Caco-2 (cell line): ENCODE measurements around the gene FA2H. TPM values are rescaled to one million over a fixed set of nuclear protein-coding genes. Genes with fewer than 3 reads are reported as not detected.

ENCODE experiments used
- BruUV-seq: library from RNA; stranded (reverse); fragments of 400-500 nt; replicated peaks from 2 replicates; lab custom pipeline; 2021; lab: Mats Ljungman, UMichigan
- CTCF ChIA-PET: fragments of 300-600 bp; sonication (Branson Sonifier 250); formaldehyde crosslinking; loops from one replicate; lab custom pipeline; 2022; ENCODE audit warnings: antibody characterized with exemption; lab: Charles Lee
- POLR2A ChIA-PET: fragments of 300-600 bp; sonication (Branson Sonifier 250); formaldehyde crosslinking; loops from one replicate; lab custom pipeline; 2022; ENCODE audit warnings: antibody characterized with exemption; lab: Charles Lee
- DNase-seq, 2 experiments: peaks; one replicate each; pipeline versions ENCODE4 v3.0.0 to v3.0.0-alpha.2; 2020 to 2022
- H3K27me3 ChIP-seq: replicated peaks from 2 replicates; pipeline ENCODE4 v1.6.0; 2011; ENCODE audit warnings: low read length; ENCODE audit not compliant: control insufficient read depth, insufficient read depth
- H3K36me3 ChIP-seq: 2 replicates; pipeline ENCODE4 v1.5.1; 2011; ENCODE audit warnings: low read length; ENCODE audit not compliant: control insufficient read depth, insufficient read depth
- H3K4me1 ChIP-seq: fragments of 250-450 bp; sonication (Bioruptor Pico); 2 replicates; pipeline ENCODE4 v1.5.1; 2020; ENCODE audit warnings: mild to moderate bottlenecking
- H3K4me3 ChIP-seq: 2 replicates; pipeline ENCODE4 v1.5.1; 2011; ENCODE audit warnings: low read depth, mild to moderate bottlenecking, control low read depth, low read length
- H3K9me3 ChIP-seq: fragments of 250-450 bp; sonication (Bioruptor Pico); 2 replicates; pipeline ENCODE4 v1.5.1; 2020; ENCODE audit warnings: mild to moderate bottlenecking, moderate library complexity
- H3K27ac Mint-ChIP-seq: one replicate; pipeline ENCODE4 v1.8.0; 2022; ENCODE audit warnings: mixed read lengths; ENCODE audit not compliant: unreplicated experiment
- H3K27me3 Mint-ChIP-seq: one replicate; pipeline ENCODE4 v1.8.0; 2022; ENCODE audit warnings: mixed read lengths; ENCODE audit not compliant: insufficient read depth, unreplicated experiment
- H3K36me3 Mint-ChIP-seq: one replicate; pipeline ENCODE4 v1.8.0; 2022; ENCODE audit warnings: mild to moderate bottlenecking, mixed read lengths; ENCODE audit not compliant: insufficient read depth, unreplicated experiment
- H3K4me1 Mint-ChIP-seq: one replicate; pipeline ENCODE4 v1.8.0; 2022; ENCODE audit warnings: low read depth, mixed read lengths; ENCODE audit not compliant: unreplicated experiment
- H3K4me3 Mint-ChIP-seq: one replicate; pipeline ENCODE4 v1.8.0; 2022; ENCODE audit warnings: mild to moderate bottlenecking, moderate library complexity, mixed read lengths; ENCODE audit not compliant: unreplicated experiment
- H3K9me3 Mint-ChIP-seq: one replicate; pipeline ENCODE4 v1.8.0; 2022; ENCODE audit warnings: mixed read lengths; ENCODE audit not compliant: unreplicated experiment
- intact Hi-C: fragments of 100-400 bp; cut with micrococcal nuclease; formaldehyde crosslinking; loops from one replicate; pipeline ENCODE4 v1.10.0; 2022; ENCODE audit not compliant: unreplicated experiment
- total RNA-seq: library from RNA; stranded (reverse); gene quantifications from 2 replicates; pipeline ENCODE4 v1.2.3, GENCODE V29; 2022
- TF ChIP-seq, protein P1 (sequence below), 2 experiments: fragments of 200-600 bp in 1 of 2; IDR thresholded peaks; 1 replicate in 1 of 2; 2 replicates in 1 of 2; pipeline versions ENCODE4 v1.5.1 to v1.8.0; 2011 to 2022; ENCODE audit warnings: antibody characterized with exemption in 1 of 2, control low read depth in 1 of 2, inconsistent platforms in 1 of 2, low read depth in 1 of 2, low read length in 1 of 2, mild to moderate bottlenecking in 1 of 2, moderate library complexity in 1 of 2; ENCODE audit not compliant: insufficient read depth in 1 of 2, severe bottlenecking in 1 of 2, unreplicated experiment in 1 of 2

The FA2H gene
- total RNA-seq, 1 experiment from 2014 or later = 21.3 TPM

DNA sequence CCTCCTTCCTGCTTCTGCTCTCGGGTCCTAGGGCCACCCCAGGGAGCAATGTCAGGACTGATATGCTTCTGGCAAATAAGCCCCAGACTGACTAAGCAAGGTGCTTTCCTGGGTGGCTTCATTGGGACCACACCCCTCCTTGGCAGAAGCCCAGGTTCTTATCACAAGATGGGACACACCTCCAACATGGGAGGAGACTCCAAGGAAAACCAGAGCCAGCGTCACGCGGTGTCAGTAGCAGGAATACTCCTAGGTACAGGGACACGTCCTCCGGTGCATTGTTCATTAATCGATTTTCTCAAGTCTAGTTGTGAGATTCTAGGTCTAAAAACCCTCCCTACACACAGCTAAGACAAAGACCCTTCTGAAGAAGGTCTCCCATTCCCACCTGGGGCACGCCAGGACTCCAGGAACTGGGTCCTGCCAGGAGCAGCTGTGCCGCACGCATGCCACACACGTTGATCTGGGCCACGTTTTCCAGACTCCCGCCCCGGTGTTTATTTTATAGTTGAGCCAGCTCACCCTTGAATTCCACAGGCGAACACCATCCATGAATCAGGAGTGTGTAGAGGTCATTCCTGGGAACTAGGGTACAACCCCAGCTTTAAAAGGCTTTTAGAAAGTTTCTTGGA is 30.8 kb downstream of the FA2H start:
- Mint-ChIP-seq H3K4me1 (no peaks in the 10 kb centered on the region), H3K9me3 (no peaks in the 10 kb centered on the region), H3K36me3 (peaks cover 7% of the 10 kb centered on the region), H3K4me3 (peak overlapping the region; percentile 72), H3K27me3 (no peaks in the 10 kb centered on the region), H3K27ac (peak overlapping the region; percentile 70)
- TF ChIP-seq, protein P1, sequence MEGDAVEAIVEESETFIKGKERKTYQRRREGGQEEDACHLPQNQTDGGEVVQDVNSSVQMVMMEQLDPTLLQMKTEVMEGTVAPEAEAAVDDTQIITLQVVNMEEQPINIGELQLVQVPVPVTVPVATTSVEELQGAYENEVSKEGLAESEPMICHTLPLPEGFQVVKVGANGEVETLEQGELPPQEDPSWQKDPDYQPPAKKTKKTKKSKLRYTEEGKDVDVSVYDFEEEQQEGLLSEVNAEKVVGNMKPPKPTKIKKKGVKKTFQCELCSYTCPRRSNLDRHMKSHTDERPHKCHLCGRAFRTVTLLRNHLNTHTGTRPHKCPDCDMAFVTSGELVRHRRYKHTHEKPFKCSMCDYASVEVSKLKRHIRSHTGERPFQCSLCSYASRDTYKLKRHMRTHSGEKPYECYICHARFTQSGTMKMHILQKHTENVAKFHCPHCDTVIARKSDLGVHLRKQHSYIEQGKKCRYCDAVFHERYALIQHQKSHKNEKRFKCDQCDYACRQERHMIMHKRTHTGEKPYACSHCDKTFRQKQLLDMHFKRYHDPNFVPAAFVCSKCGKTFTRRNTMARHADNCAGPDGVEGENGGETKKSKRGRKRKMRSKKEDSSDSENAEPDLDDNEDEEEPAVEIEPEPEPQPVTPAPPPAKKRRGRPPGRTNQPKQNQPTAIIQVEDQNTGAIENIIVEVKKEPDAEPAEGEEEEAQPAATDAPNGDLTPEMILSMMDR (IDR thresholded peaks at IDR 0.05; ENCODE audit: insufficient read depth in 1 of 2, low read depth in 1 of 2, low read length in 1 of 2, severe bottlenecking in 1 of 2, unreplicated experiment in 1 of 2) = no peak
- intact Hi-C loops = no loop called here
- POLR2A ChIA-PET = interaction anchor here (0.5 to 0.7 kb wide), 2 partner anchors 13 to 462 kb away, joined by 4 to 6 read pairs; no protein-coding TSS in a partner anchor
- peak; percentile 83 to 94 for DNase-seq
- peak overlapping the region; percentile 28 for H3K4me3 ChIP-seq
- H3K36me3 ChIP-seq = no peaks in the 10 kb centered on the region
- CTCF ChIA-PET = interaction anchor here (1.7 kb wide), 1 partner anchor 31 kb away, joined by 7 read pairs; the partner anchor contains the start of gene FA2H
- BruUV-seq = TSS peak; percentile 99
- no peaks in the 10 kb centered on the region for H3K27me3 ChIP-seq
- H3K4me1 ChIP-seq = peaks cover 15% of the 10 kb centered on the region
- no peaks in the 10 kb centered on the region for H3K9me3 ChIP-seq

DNA sequence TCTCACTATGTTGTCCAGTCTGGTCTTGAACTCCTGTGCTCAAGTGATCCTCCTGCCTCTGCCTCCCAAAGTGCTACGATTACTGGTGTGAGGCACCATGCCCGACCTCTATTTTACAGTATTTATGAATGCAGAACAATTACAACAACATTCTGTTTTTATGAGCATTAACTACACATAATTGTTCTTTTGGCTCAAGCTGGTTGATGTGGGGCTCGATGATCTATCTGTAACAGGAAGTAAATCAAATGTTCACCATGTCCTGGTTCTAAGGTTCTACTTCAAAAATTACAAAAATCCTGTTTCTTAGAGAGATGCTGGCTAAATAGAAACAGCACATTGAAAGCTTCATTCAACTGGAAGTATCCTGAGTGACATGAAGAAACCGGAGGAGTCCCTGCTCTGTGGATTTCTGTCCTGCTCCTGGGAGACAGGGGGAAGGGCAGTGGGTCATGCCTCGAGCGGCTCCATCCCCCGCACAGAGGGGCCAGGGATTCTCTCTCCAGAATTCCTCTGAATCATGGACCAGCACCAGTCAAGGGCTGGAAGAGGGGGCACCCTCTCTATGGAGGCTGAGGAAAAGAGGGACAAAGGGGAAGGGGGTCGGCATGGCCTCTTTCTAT is 31.5 kb downstream of the FA2H start:
- BruUV-seq = TSS peak; percentile 80
- peak overlapping the region; percentile 72 for H3K4me3 Mint-ChIP-seq
- no peaks in the 10 kb centered on the region for H3K27me3 Mint-ChIP-seq
- peak overlapping the region; percentile 28 for H3K4me3 ChIP-seq
- H3K9me3 Mint-ChIP-seq = no peaks in the 10 kb centered on the region
- peaks cover 1% of the 10 kb centered on the region for H3K36me3 Mint-ChIP-seq
- intact Hi-C loops = no loop called here
- H3K27me3 ChIP-seq = no peaks in the 10 kb centered on the region
- CTCF ChIA-PET = interaction anchor here (1.7 kb wide), 1 partner anchor 32 kb away, joined by 7 read pairs; the partner anchor contains the start of gene FA2H
- H3K9me3 ChIP-seq = no peaks in the 10 kb centered on the region
- TF ChIP-seq, protein P1 (IDR thresholded peaks at IDR 0.05; ENCODE audit: insufficient read depth in 1 of 2, low read depth in 1 of 2, low read length in 1 of 2, severe bottlenecking in 1 of 2, unreplicated experiment in 1 of 2) = no peak
- no peak for DNase-seq
- no peaks in the 10 kb centered on the region for H3K4me1 Mint-ChIP-seq
- no peaks in the 10 kb centered on the region for H3K36me3 ChIP-seq
- peak overlapping the region; percentile 70 for H3K27ac Mint-ChIP-seq
- peaks cover 15% of the 10 kb centered on the region for H3K4me1 ChIP-seq
- POLR2A ChIA-PET = no interaction called here

DNA sequence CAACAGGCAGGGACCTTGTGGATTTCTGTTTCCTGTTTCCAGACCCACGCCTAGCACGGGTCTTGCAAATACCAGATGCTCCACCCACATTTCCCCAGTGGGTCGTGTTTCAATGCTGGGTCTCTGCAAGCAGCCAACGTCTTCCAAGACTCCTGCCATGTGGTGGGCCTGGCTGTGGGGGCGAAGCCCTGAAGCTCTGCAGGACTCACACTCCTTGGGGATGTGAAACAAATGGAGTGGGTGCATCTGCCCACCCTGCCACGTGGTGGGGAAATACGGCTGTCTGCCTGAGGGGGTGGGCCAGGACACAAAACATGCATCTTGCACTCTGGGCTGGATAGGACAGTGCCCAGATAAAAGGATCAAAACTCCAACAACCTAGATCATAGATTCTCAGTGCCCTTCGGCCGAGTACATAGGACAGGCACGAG is 32.6 kb downstream of the FA2H start:
- POLR2A ChIA-PET = no interaction called here
- Histone ChIP-seq H3K4me1 (peaks cover 15% of the 10 kb centered on the region), H3K27me3 (no peaks in the 10 kb centered on the region), H3K9me3 (no peaks in the 10 kb centered on the region), H3K4me3 (no peak overlapping the region), H3K36me3 (no peaks in the 10 kb centered on the region)
- Mint-ChIP-seq H3K36me3 (peaks cover 8% of the 10 kb centered on the region), H3K4me3 (no peak overlapping the region), H3K27me3 (no peaks in the 10 kb centered on the region), H3K4me1 (no peaks in the 10 kb centered on the region), H3K9me3 (no peaks in the 10 kb centered on the region), H3K27ac (no peak overlapping the region)
- intact Hi-C loops = no loop called here
- no TSS peak for BruUV-seq
- TF ChIP-seq, protein P1 (IDR thresholded peaks at IDR 0.05; ENCODE audit: insufficient read depth in 1 of 2, low read depth in 1 of 2, low read length in 1 of 2, severe bottlenecking in 1 of 2, unreplicated experiment in 1 of 2) = no peak
- CTCF ChIA-PET = no interaction called here
- no peak for DNase-seq
